Measurements from ENCODE around the gene SENP5. TPM values are rescaled to one million over a fixed set of nuclear protein-coding genes. Genes with fewer than 3 reads are reported as not detected.
"Not testable (repeated sequence)": the region's sequence is repeated elsewhere in the genome, so short reads cannot be mapped to it uniquely, and the experiment has no call there.

SENP5 gene
- total RNA-seq, 1 experiment from 2014 or later: 27.6 TPM

- H3K9me2 ChIP-seq (ENCODE audit: insufficient read depth); H3K36me3 ChIP-seq (ENCODE audit: control insufficient read depth in 1 of 2, insufficient read depth in 2 of 2, low read length in 2 of 2); POLR2A ChIA-PET; CTCF ChIA-PET; H3K79me2 ChIP-seq (ENCODE audit: insufficient read depth, low read length); H3K27me3 ChIP-seq (ENCODE audit: insufficient read depth, low read length); RAD21 ChIA-PET (ENCODE audit: low non-redundant PET in 1 of 2, low total read pairs in 2 of 2, uncharacterized antibody in 2 of 2, unreplicated experiment in 2 of 2); H3K9me3 ChIP-seq (ENCODE audit: control insufficient read depth in 1 of 2, insufficient read depth in 1 of 2, low read depth in 1 of 2, low read length in 2 of 2); intact Hi-C loops (cut with micrococcal nuclease); H3K4me1 ChIP-seq (ENCODE audit: control insufficient read depth in 1 of 2, insufficient read depth in 2 of 2, low read length in 2 of 2); H2AFZ ChIP-seq (ENCODE audit: low read depth, low read length, poor library complexity, severe bottlenecking); BruUV-seq (replicated peaks); H4K20me1 ChIP-seq (ENCODE audit: insufficient read depth); H3K9ac ChIP-seq (ENCODE audit: low read length); H3K4me2 ChIP-seq (ENCODE audit: low read length); H3K4me3 ChIP-seq (replicated peaks in 1 of 2; ENCODE audit: low read depth in 1 of 2, low read length in 2 of 2); DNase-seq (ENCODE audit: low read depth, low spot score); H3K27ac ChIP-seq (ENCODE audit: low read depth, low read length); ATAC-seq: not testable (repeated sequence)
Observed at GRCh38 chr3:196863000-196863399, 4.7 kb upstream of the SENP5 start.

GRCh38 chr3:196867155-196867506 lies 589 bp upstream of the SENP5 start:
- CTCF ChIA-PET: interaction anchor here (0.6 to 1.3 kb wide), 2 partner anchors 75 to 872 kb away, joined by 3 read pairs; partner anchors contain the start of gene NCBP2
- DNase-seq (ENCODE audit: low read depth, low spot score): no peak
- no peak for ATAC-seq
- TF ChIP-seq EGR1 (IDR thresholded peaks at IDR 0.05; ENCODE audit: low read depth) (no peak), EZH2 (IDR thresholded peaks at IDR 0.05) (no peak), CBX3 (IDR thresholded peaks at IDR 0.05; ENCODE audit: low read depth) (no peak), CEBPB (IDR thresholded peaks at IDR 0.05; ENCODE audit: low read depth) (no peak), TCF7L2 (IDR thresholded peaks at IDR 0.05; ENCODE audit: borderline replicate concordance, extremely low read depth, insufficient read depth, insufficient read length) (no peak), RAD21 (IDR thresholded peaks at IDR 0.05; ENCODE audit: low read depth) (no peak), EZH2phosphoT487 (IDR thresholded peaks at IDR 0.05; ENCODE audit: borderline replicate concordance) (no peak), POLR2A (IDR thresholded peaks at IDR 0.05; ENCODE audit: borderline replicate concordance, extremely low read depth, insufficient read depth, insufficient read length) (no peak), ZFX (IDR thresholded peaks at IDR 0.05) (no peak), REST (IDR thresholded peaks at IDR 0.05; ENCODE audit: low read depth) (no peak), FOSL1 (IDR thresholded peaks at IDR 0.05; ENCODE audit: low read depth) (no peak), SRF (IDR thresholded peaks at IDR 0.05; ENCODE audit: low read depth) (no peak), SIN3A (IDR thresholded peaks at IDR 0.05; ENCODE audit: low read depth) (no peak), YY1 (IDR thresholded peaks at IDR 0.05; ENCODE audit: extremely low read depth, insufficient replicate concordance, low read depth, low read length) (no peak), CTCF (IDR thresholded peaks at IDR 0.05 in 2 of 3, conservative IDR thresholded peaks at IDR 0.05 in 1 of 3; ENCODE audit: borderline replicate concordance in 1 of 3, insufficient read depth in 1 of 3, low read depth in 2 of 3, low read length in 2 of 3) (no peak), ZNF274 (IDR thresholded peaks at IDR 0.05; ENCODE audit: low read depth, low read length) (no peak), MAX (IDR thresholded peaks at IDR 0.05) (no peak)

More at GRCh38 chr3:196867155-196867506, 589 bp upstream of the SENP5 start:
- peak overlapping the region; percentile 48 for H3K27ac ChIP-seq (ENCODE audit: low read depth, low read length)
- peak overlapping the region; percentile 28 for H2AFZ ChIP-seq (ENCODE audit: low read depth, low read length, poor library complexity, severe bottlenecking)
- peak overlapping the region; percentile 82 for H3K9ac ChIP-seq (ENCODE audit: low read length)
- peak overlapping the region; percentile 79 for H3K4me2 ChIP-seq (ENCODE audit: low read length)
- intact Hi-C loops (cut with micrococcal nuclease): no loop called here
- TSS peak; percentile 92 for BruUV-seq (replicated peaks)
- ChIA-PET RAD21 (ENCODE audit: low non-redundant PET in 1 of 2, low total read pairs in 2 of 2, uncharacterized antibody in 2 of 2, unreplicated experiment in 2 of 2) (no interaction called here), POLR2A (interaction anchor here (0.7 to 1.4 kb wide), 4 partner anchors 13 to 75 kb away, joined by 3 to 6 read pairs (median 4); partner anchors contain the start of gene NCBP2)
- peak overlapping the region; percentile 61 to 97 for H3K4me3 ChIP-seq (replicated peaks in 1 of 2; ENCODE audit: low read depth in 1 of 2, low read length in 2 of 2)
- peaks cover 0 to 4% of the 10 kb centered on the region in 2 experiments; a peak in 2 of 4 replicates for H3K36me3 ChIP-seq (ENCODE audit: control insufficient read depth in 1 of 2, insufficient read depth in 2 of 2, low read length in 2 of 2)
- no peaks in the 10 kb centered on the region for H4K20me1 ChIP-seq (ENCODE audit: insufficient read depth)
- H3K79me2 ChIP-seq (ENCODE audit: insufficient read depth, low read length): peaks cover 44% of the 10 kb centered on the region
- no peaks in the 10 kb centered on the region for H3K9me2 ChIP-seq (ENCODE audit: insufficient read depth)
- H3K27me3 ChIP-seq (ENCODE audit: insufficient read depth, low read length): no peaks in the 10 kb centered on the region
- H3K4me1 ChIP-seq (ENCODE audit: control insufficient read depth in 1 of 2, insufficient read depth in 2 of 2, low read length in 2 of 2): peaks cover 7 to 13% of the 10 kb centered on the region in 2 experiments; a peak in 3 of 4 replicates
- no peaks in the 10 kb centered on the region for H3K9me3 ChIP-seq (ENCODE audit: control insufficient read depth in 1 of 2, insufficient read depth in 1 of 2, low read depth in 1 of 2, low read length in 2 of 2)

All from HCT116 (cell line).